Measurements from ENCODE around the gene TBATA.

TBATA gene

GRCh38 chr10:70740406-70741288, 44.5 kb downstream of the TBATA start:
- DNase-seq = no peak

- no peak for DNase-seq
Measured at GRCh38 chr10:70738761-70739121, 46.4 kb downstream of the TBATA start.

- DNase-seq = no peak
Measured at GRCh38 chr10:70738006-70738760, 47.0 kb downstream of the TBATA start.

- no peak for DNase-seq
Measured at GRCh38 chr10:70737250-70737649, 47.9 kb downstream of the TBATA start.

GRCh38 chr10:70736525-70736924, 48.7 kb downstream of the TBATA start:
- no peak for DNase-seq

- DNase-seq = no peak
Measured at GRCh38 chr10:70735161-70735560, 50.0 kb downstream of the TBATA start.

GRCh38 chr10:70733051-70733450, 52.1 kb downstream of the TBATA start:
- no peak for DNase-seq

GRCh38 chr10:70732569-70732968, 52.6 kb downstream of the TBATA start:
- DNase-seq = no peak

GRCh38 chr10:70730955-70731354, 54.2 kb downstream of the TBATA start:
- DNase-seq = no peak

GRCh38 chr10:70729763-70730357, 55.3 kb downstream of the TBATA start:
- DNase-seq = peak; percentile 40 to 81

GRCh38 chr10:70728328-70728727, 56.8 kb downstream of the TBATA start:
- DNase-seq = no peak

GRCh38 chr10:70726909-70727495, 58.2 kb downstream of the TBATA start:
- DNase-seq = peak in 1 of 2 experiments; percentile 4

GRCh38 chr10:70723771-70724170, 61.4 kb downstream of the TBATA start:
- no peak for DNase-seq

- no peak for DNase-seq
Measured at GRCh38 chr10:70722820-70723424, 62.3 kb downstream of the TBATA start.
